Measurements from ENCODE around the gene TECPR2. TPM values are rescaled to one million over a fixed set of nuclear protein-coding genes. Genes with fewer than 3 reads are reported as not detected.

The TECPR2 gene
- total and polyA plus RNA-seq, 2 of the 13 experiments (the other 11 are each of a cell fraction or from before 2014, with no cell fraction given) = 3.5 to 5.7 TPM

DNA sequence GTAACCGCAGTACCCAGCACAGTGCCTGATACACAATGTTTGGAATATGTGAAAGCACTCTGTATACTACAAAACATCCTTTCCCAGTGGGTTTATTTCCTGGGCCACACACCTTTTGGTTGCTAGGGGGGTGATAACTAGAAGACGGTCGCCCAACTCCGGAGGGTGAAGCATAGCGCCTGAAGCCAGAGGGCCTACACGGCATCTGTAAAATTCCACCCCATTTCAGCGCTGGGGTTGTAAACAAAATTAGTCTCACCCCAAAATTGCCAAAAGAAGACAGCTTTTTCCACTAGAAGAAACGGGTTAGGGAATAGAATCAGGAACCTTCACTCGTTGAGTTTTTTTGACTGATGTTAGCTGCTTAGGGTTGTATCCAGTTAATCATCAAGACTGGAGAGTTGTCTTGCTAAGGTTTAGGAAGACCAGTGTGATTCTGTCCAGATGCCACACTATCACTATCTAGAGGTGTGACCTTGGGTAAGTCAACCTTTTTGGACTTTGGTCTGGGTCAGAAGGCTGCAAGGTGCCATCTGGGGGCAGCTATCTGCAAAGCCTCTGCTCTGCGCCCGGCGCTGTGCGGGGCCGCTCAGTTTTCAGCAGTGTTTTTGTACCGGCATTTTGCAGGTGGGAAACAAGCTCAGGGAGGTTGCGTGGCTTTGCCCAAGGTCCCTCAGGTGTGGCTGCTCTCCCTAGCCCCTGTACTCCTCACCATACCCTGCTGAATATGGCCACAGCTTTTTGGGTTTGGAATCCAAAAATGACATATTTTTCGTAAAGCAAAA lies 41.9 kb upstream of the TECPR2 start (continued):
- TF ChIP-seq ZFP36L1 (CRISPR knock-in tag; IDR thresholded peaks at IDR 0.05) (peak; percentile 55; the same call in 1 of the 2 replicates), ZNF549 (CRISPR knock-in tag; IDR thresholded peaks at IDR 0.05) (no peak), JUNB (CRISPR knock-in tag; IDR thresholded peaks at IDR 0.05; ENCODE audit: borderline replicate concordance) (no peak), FOXC1 (CRISPR knock-in tag; IDR thresholded peaks at IDR 0.05; ENCODE audit: borderline replicate concordance) (0 out of 2 replicates have a peak, but pooled peaks have one; percentile 9), IKZF4 (CRISPR knock-in tag; IDR thresholded peaks at IDR 0.05; ENCODE audit: borderline replicate concordance, low read depth, not compliant biosample characterization) (peak; percentile 31), NR2C2 (CRISPR knock-in tag; IDR thresholded peaks at IDR 0.05; ENCODE audit: borderline replicate concordance) (peak; percentile 86), ZNF234 (CRISPR knock-in tag; conservative IDR thresholded peaks at IDR 0.05) (no peak), MYNN (CRISPR knock-in tag; IDR thresholded peaks at IDR 0.05; ENCODE audit: low read depth) (no peak), XRCC5 (optimal IDR thresholded peaks at IDR 0.05; ENCODE audit: low read length) (peak; percentile 45), PRPF4 (IDR thresholded peaks at IDR 0.05; ENCODE audit: low read depth, low read length, poor library complexity, severe bottlenecking) (no peak), ZNF891 (CRISPR knock-in tag; IDR thresholded peaks at IDR 0.05) (peak; percentile 31; the same call in 1 of the 2 replicates), ZBTB38 (CRISPR knock-in tag; IDR thresholded peaks at IDR 0.05) (peak; percentile 33; the same call in 1 of the 2 replicates), MXI1 (IDR thresholded peaks at IDR 0.05; ENCODE audit: borderline replicate concordance, low read depth, low read length) (0 out of 3 replicates have a peak, but pooled peaks have one; percentile 14), TCF12 (IDR thresholded peaks at IDR 0.05) (no peak), TCF12 (CRISPR knock-in tag; IDR thresholded peaks at IDR 0.05) (no peak), ARID2 (CRISPR knock-in tag; IDR thresholded peaks at IDR 0.05; ENCODE audit: borderline replicate concordance) (peak; percentile 74; the same call in 1 of the 2 replicates), PPARG (CRISPR knock-in tag; conservative IDR thresholded peaks at IDR 0.05) (peak; percentile 11; the same call in 1 of the 2 replicates), ZNF451 (CRISPR knock-in tag; IDR thresholded peaks at IDR 0.05) (peak; percentile 10; the same call in 1 of the 2 replicates)
- TF ChIP-seq, protein P1, sequence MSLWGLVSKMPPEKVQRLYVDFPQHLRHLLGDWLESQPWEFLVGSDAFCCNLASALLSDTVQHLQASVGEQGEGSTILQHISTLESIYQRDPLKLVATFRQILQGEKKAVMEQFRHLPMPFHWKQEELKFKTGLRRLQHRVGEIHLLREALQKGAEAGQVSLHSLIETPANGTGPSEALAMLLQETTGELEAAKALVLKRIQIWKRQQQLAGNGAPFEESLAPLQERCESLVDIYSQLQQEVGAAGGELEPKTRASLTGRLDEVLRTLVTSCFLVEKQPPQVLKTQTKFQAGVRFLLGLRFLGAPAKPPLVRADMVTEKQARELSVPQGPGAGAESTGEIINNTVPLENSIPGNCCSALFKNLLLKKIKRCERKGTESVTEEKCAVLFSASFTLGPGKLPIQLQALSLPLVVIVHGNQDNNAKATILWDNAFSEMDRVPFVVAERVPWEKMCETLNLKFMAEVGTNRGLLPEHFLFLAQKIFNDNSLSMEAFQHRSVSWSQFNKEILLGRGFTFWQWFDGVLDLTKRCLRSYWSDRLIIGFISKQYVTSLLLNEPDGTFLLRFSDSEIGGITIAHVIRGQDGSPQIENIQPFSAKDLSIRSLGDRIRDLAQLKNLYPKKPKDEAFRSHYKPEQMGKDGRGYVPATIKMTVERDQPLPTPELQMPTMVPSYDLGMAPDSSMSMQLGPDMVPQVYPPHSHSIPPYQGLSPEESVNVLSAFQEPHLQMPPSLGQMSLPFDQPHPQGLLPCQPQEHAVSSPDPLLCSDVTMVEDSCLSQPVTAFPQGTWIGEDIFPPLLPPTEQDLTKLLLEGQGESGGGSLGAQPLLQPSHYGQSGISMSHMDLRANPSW (CRISPR knock-in tag; IDR thresholded peaks at IDR 0.05; ENCODE audit: borderline replicate concordance) = peak; percentile 29; the same call in 1 of the 2 replicates
- TF ChIP-seq, protein P2, sequence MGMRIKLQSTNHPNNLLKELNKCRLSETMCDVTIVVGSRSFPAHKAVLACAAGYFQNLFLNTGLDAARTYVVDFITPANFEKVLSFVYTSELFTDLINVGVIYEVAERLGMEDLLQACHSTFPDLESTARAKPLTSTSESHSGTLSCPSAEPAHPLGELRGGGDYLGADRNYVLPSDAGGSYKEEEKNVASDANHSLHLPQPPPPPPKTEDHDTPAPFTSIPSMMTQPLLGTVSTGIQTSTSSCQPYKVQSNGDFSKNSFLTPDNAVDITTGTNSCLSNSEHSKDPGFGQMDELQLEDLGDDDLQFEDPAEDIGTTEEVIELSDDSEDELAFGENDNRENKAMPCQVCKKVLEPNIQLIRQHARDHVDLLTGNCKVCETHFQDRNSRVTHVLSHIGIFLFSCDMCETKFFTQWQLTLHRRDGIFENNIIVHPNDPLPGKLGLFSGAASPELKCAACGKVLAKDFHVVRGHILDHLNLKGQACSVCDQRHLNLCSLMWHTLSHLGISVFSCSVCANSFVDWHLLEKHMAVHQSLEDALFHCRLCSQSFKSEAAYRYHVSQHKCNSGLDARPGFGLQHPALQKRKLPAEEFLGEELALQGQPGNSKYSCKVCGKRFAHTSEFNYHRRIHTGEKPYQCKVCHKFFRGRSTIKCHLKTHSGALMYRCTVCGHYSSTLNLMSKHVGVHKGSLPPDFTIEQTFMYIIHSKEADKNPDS (CRISPR knock-in tag; IDR thresholded peaks at IDR 0.05) = no peak
- TF ChIP-seq, protein P3, sequence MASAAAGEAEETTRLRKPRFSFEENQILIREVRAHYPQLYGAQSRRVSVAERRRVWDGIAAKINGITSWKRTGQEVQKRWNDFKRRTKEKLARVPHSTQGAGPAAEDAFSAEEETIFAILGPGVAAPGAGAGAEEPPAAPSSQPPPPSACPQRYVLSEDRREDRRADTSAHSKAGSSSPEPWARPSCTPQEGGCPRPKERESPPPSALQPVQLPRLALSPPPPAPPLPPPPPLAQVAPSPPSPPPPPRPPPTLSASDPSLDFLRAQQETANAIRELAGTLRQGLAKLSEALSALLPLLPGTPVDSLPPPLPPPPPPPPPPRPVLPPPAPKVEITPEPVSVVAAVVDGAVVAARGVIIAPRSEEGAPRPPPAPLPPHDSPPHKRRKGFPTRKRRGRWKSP (CRISPR knock-in tag; IDR thresholded peaks at IDR 0.05) = peak; percentile 88
- TF ChIP-seq, protein P4, sequence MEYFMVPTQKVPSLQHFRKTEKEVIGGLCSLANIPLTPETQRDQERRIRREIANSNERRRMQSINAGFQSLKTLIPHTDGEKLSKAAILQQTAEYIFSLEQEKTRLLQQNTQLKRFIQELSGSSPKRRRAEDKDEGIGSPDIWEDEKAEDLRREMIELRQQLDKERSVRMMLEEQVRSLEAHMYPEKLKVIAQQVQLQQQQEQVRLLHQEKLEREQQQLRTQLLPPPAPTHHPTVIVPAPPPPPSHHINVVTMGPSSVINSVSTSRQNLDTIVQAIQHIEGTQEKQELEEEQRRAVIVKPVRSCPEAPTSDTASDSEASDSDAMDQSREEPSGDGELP (IDR thresholded peaks at IDR 0.05; ENCODE audit: borderline replicate concordance, low read depth) = no peak
